WTC11 (cell line): ENCODE data around the gene CAMSAP1. TPM values are rescaled to one million over a fixed set of nuclear protein-coding genes. Genes with fewer than 3 reads are reported as not detected.

Experiments
- ATAC-seq: fragments of 200-7000 bp; cut with Tn5 transposase; 2 replicates; pipeline ENCODE4 v1.10.0; 2021; ENCODE audit warnings: mild to moderate bottlenecking, moderate library complexity
- CTCF ChIA-PET: fragments of 300-600 bp; sonication (Branson Sonifier 250); formaldehyde crosslinking; loops from one replicate; lab custom pipeline; 2021; ENCODE audit warnings: antibody characterized with exemption; lab: Charles Lee
- POLR2A ChIA-PET: fragments of 350-600 bp; sonication (Branson Sonifier 250); formaldehyde crosslinking; loops from one replicate; lab custom pipeline; 2021; ENCODE audit warnings: antibody characterized with exemption; lab: Charles Lee
- DNase-seq: peaks from one replicate; pipeline ENCODE4 v3.0.0; 2021; ENCODE audit warnings: low spot score
- H3K27ac Mint-ChIP-seq: 2 replicates; pipeline ENCODE4 v1.8.0; 2021; ENCODE audit warnings: mixed read lengths
- H3K27me3 Mint-ChIP-seq: 2 replicates; pipeline ENCODE4 v1.8.0; 2021; ENCODE audit warnings: low read depth, mild to moderate bottlenecking, moderate library complexity, mixed read lengths
- H3K36me3 Mint-ChIP-seq: 2 replicates; pipeline ENCODE4 v1.8.0; 2021; ENCODE audit warnings: mixed read lengths
- H3K4me1 Mint-ChIP-seq: 2 replicates; pipeline ENCODE4 v1.8.0; 2022; ENCODE audit warnings: mixed read lengths
- H3K4me3 Mint-ChIP-seq: 2 replicates; pipeline ENCODE4 v1.8.0; 2021; ENCODE audit warnings: mild to moderate bottlenecking, moderate library complexity, mixed read lengths
- H3K9me3 Mint-ChIP-seq: 2 replicates; pipeline ENCODE4 v1.8.0; 2021; ENCODE audit warnings: mixed read lengths
- AR ChIP-seq: fragments of 250-450 bp; sonication (Bioruptor Pico); IDR thresholded peaks from 2 replicates; pipeline ENCODE4 v1.9.0; 2021; ENCODE audit warnings: mild to moderate bottlenecking
- ATF3 ChIP-seq: sonication (generic); formaldehyde crosslinking; conservative IDR thresholded peaks from 2 replicates; pipeline ENCODE4 v1.8.1; 2022; ENCODE audit warnings: mild to moderate bottlenecking, missing genetic modification reagents
- ELF4 ChIP-seq: sonication (generic); formaldehyde crosslinking; IDR thresholded peaks from 2 replicates; pipeline ENCODE4 v1.8.1; 2022; ENCODE audit warnings: low read depth, mild to moderate bottlenecking, moderate library complexity, missing genetic modification reagents
- EMX1 ChIP-seq: fragments of 250-450 bp; sonication (Bioruptor Pico); IDR thresholded peaks from 2 replicates; pipeline ENCODE4 v1.8.0; 2021; ENCODE audit warnings: mild to moderate bottlenecking
- FOXP1 ChIP-seq: sonication (generic); formaldehyde crosslinking; IDR thresholded peaks from 2 replicates; pipeline ENCODE4 v1.8.0; 2022; ENCODE audit warnings: missing genetic modification reagents, mild to moderate bottlenecking, moderate library complexity, borderline replicate concordance
- GTF2I ChIP-seq: fragments of 250-450 bp; sonication (Bioruptor Pico); conservative IDR thresholded peaks from 2 replicates; pipeline ENCODE4 v1.4.0; 2021; ENCODE audit warnings: mild to moderate bottlenecking
- IRF1 ChIP-seq: sonication (generic); formaldehyde crosslinking; IDR thresholded peaks from 2 replicates; pipeline ENCODE4 v1.8.0; 2023; ENCODE audit warnings: missing genetic modification reagents
- IRF2 ChIP-seq: sonication (generic); formaldehyde crosslinking; IDR thresholded peaks from 2 replicates; pipeline ENCODE4 v1.8.0; 2022; ENCODE audit warnings: low read depth, missing genetic modification reagents, borderline replicate concordance
- JAZF1 ChIP-seq: fragments of 250-450 bp; sonication (Bioruptor Pico); IDR thresholded peaks from 2 replicates; pipeline ENCODE4 v1.9.0; 2021; ENCODE audit warnings: moderate library complexity, mild to moderate bottlenecking, inconsistent platforms
- MAX ChIP-seq: sonication (generic); formaldehyde crosslinking; IDR thresholded peaks from 2 replicates; pipeline ENCODE4 v1.8.0; 2022; ENCODE audit warnings: mild to moderate bottlenecking, missing genetic modification reagents
- NR1H2 ChIP-seq: sonication (generic); formaldehyde crosslinking; IDR thresholded peaks from 2 replicates; pipeline ENCODE4 v1.9.0; 2021; ENCODE audit warnings: mild to moderate bottlenecking, moderate library complexity, missing genetic modification reagents
- PREB ChIP-seq: sonication (generic); formaldehyde crosslinking; IDR thresholded peaks from 2 replicates; pipeline ENCODE4 v1.8.1; 2022; ENCODE audit warnings: mild to moderate bottlenecking, missing genetic modification reagents, moderate library complexity, borderline replicate concordance
- SP1 ChIP-seq: sonication (generic); formaldehyde crosslinking; conservative IDR thresholded peaks from 2 replicates; pipeline ENCODE4 v1.8.1; 2022; ENCODE audit warnings: missing genetic modification reagents
- STAT6 ChIP-seq: sonication (generic); formaldehyde crosslinking; conservative IDR thresholded peaks from 2 replicates; pipeline ENCODE4 v1.8.1; 2023; ENCODE audit warnings: mild to moderate bottlenecking, low read depth, missing genetic modification reagents, moderate library complexity
- TCF7 ChIP-seq: sonication (generic); formaldehyde crosslinking; IDR thresholded peaks from 2 replicates; pipeline ENCODE4 v1.8.0; 2022; ENCODE audit warnings: mild to moderate bottlenecking, low read depth, missing genetic modification reagents, moderate library complexity
- TEAD4 ChIP-seq: sonication (generic); formaldehyde crosslinking; IDR thresholded peaks from 2 replicates; pipeline ENCODE4 v1.8.0; 2022; ENCODE audit warnings: mild to moderate bottlenecking, missing genetic modification reagents
- ZNF138 ChIP-seq: sonication (generic); formaldehyde crosslinking; conservative IDR thresholded peaks from 2 replicates; pipeline ENCODE4 v1.8.1; 2022; ENCODE audit warnings: mild to moderate bottlenecking, moderate library complexity, missing genetic modification reagents
- ZNF219 ChIP-seq: sonication (generic); formaldehyde crosslinking; IDR thresholded peaks from 2 replicates; pipeline ENCODE4 v1.8.0; 2023; ENCODE audit warnings: missing genetic modification reagents, mild to moderate bottlenecking, borderline replicate concordance
- ZNF232 ChIP-seq: sonication (generic); formaldehyde crosslinking; IDR thresholded peaks from 2 replicates; pipeline ENCODE4 v1.8.0; 2022; ENCODE audit warnings: mild to moderate bottlenecking, missing genetic modification reagents
- ZNF263 ChIP-seq: sonication (generic); formaldehyde crosslinking; IDR thresholded peaks from 2 replicates; pipeline ENCODE4 v1.8.1; 2022; ENCODE audit warnings: low read depth, mild to moderate bottlenecking, moderate library complexity, missing genetic modification reagents
- ZNF396 ChIP-seq: fragments of 250-450 bp; sonication (Bioruptor Pico); IDR thresholded peaks from 2 replicates; pipeline ENCODE4 v1.8.0; 2021; ENCODE audit warnings: mild to moderate bottlenecking, moderate library complexity, borderline replicate concordance
- ZNF423 ChIP-seq: fragments of 250-450 bp; sonication (Bioruptor Pico); IDR thresholded peaks from 2 replicates; pipeline ENCODE4 v2.1.2; 2022; ENCODE audit warnings: mild to moderate bottlenecking, moderate library complexity
- ZNF425 ChIP-seq: fragments of 250-450 bp; sonication (Bioruptor Pico); conservative IDR thresholded peaks from 2 replicates; pipeline ENCODE4 v1.9.0; 2021; ENCODE audit warnings: mild to moderate bottlenecking
- total RNA-seq: library from RNA; stranded (reverse); gene quantifications from 3 replicates; pipeline ENCODE4 v1.2.3, GENCODE V29; 2021

Gene CAMSAP1
- total RNA-seq, 1 experiment from 2014 or later = 40.5 TPM

GRCh38 chr9:135945969-135946368, 38.6 kb upstream of the CAMSAP1 start (continued):
- TF ChIP-seq ATF3 (no peak), TCF7 (no peak), PREB (CRISPR knock-in tag) (no peak), NR1H2 (CRISPR knock-in tag) (no peak), SP1 (CRISPR knock-in tag) (no peak), IRF1 (no peak), ZNF263 (CRISPR knock-in tag) (no peak)
- TF ChIP-seq, all 79 proteins: peak for 0

GRCh38 chr9:135944444-135945252, 37.3 kb upstream of the CAMSAP1 start:
- H3K36me3 Mint-ChIP-seq = peaks cover 64% of the 10 kb centered on the region
- ChIA-PET CTCF (interaction anchor here (0.7 to 1.3 kb wide), 2 partner anchors 147 to 148 kb away, joined by 3 read pairs; no protein-coding TSS in a partner anchor), POLR2A (no interaction called here)
- no peak overlapping the region for H3K4me3 Mint-ChIP-seq
- no peaks in the 10 kb centered on the region for H3K4me1 Mint-ChIP-seq
- H3K27me3 Mint-ChIP-seq = no peaks in the 10 kb centered on the region
- H3K27ac Mint-ChIP-seq = no peak overlapping the region
- no peak for DNase-seq
- no peak for ATAC-seq
- no peaks in the 10 kb centered on the region for H3K9me3 Mint-ChIP-seq
- TF ChIP-seq IRF1 = no peak
- no peak for TF ChIP-seq ELF4
- TF ChIP-seq JAZF1 (CRISPR knock-in tag) = no peak
- TF ChIP-seq ZNF425 (CRISPR knock-in tag) = no peak
- no peak for TF ChIP-seq IRF2
- TF ChIP-seq ZNF396 (CRISPR knock-in tag) = no peak
- no peak for TF ChIP-seq FOXP1 (CRISPR knock-in tag)
- no peak for TF ChIP-seq TEAD4 (CRISPR knock-in tag)
- TF ChIP-seq ZNF232 (CRISPR knock-in tag) = no peak
- no peak for TF ChIP-seq GTF2I (CRISPR knock-in tag)
- TF ChIP-seq ZNF138 = no peak
- no peak for TF ChIP-seq STAT6 (CRISPR knock-in tag)
- no peak for TF ChIP-seq MAX (CRISPR knock-in tag)
- TF ChIP-seq AR (CRISPR knock-in tag) = no peak
- no peak for TF ChIP-seq ZNF219 (CRISPR knock-in tag)
- TF ChIP-seq EMX1 (CRISPR knock-in tag) = no peak
- no peak for TF ChIP-seq ZNF423 (CRISPR knock-in tag)
